Left lung (tissue), 10 donors: ENCODE data around the gene RPS6KB2. TPM values are rescaled to one million over a fixed set of nuclear protein-coding genes. Genes with fewer than 3 reads are reported as not detected.
A peak's percentile ranks its signal among the peaks of the same experiment; 100 is the strongest.

Experiments used
- ATAC-seq: fragments of 200-7000 bp; cut with Tn5 transposase; one replicate; pipeline ENCODE4 v1.9.1; 2020; ENCODE audit warnings: moderate library complexity
- DNase-seq, 4 donors: peaks; one replicate each; pipeline ENCODE4 v3.0.0-alpha.2; 2013 to 2020
- H3K27ac ChIP-seq, 2 donors: fragments of 200-600 bp; sonication (generic) in 1 of 2; one replicate each; pipeline versions ENCODE4 v1.5.0 to v1.8.0; 2020 to 2021
- H3K27me3 ChIP-seq, 2 donors: fragments of 200-600 bp; sonication (generic) in 1 of 2; one replicate each; pipeline versions ENCODE4 v1.5.0 to v1.8.0; 2020 to 2021
- H3K36me3 ChIP-seq, 2 donors: fragments of 200-600 bp; sonication (generic) in 1 of 2; one replicate each; pipeline versions ENCODE4 v1.5.0 to v1.8.0; 2020 to 2021
- H3K4me1 ChIP-seq, 2 donors: fragments of 200-600 bp; one replicate each; pipeline ENCODE4 v1.8.0; 2021
- H3K4me3 ChIP-seq, 2 donors: fragments of 200-600 bp; sonication (generic) in 1 of 2; one replicate each; pipeline versions ENCODE4 v1.5.0 to v1.8.0; 2020 to 2021; ENCODE audit warnings: mild to moderate bottlenecking in 1 of 2
- H3K9me3 ChIP-seq, 2 donors: fragments of 200-600 bp; sonication (generic) in 1 of 2; one replicate each; pipeline versions ENCODE4 v1.5.0 to v1.8.0; 2020 to 2021
- CTCF ChIP-seq, 2 donors: fragments of 200-600 bp; sonication (generic) in 1 of 2; IDR thresholded peaks; one replicate each; pipeline versions ENCODE4 v1.5.0 to v1.8.0; 2021; ENCODE audit warnings: antibody characterized with exemption in 2 of 2
- intact Hi-C, 2 donors: fragments of 100-400 bp; cut with DNase I; formaldehyde crosslinking; loops; one replicate each; pipeline versions ENCODE4 v1.11.2 to v1.14.2; 2022
- polyA plus RNA-seq, 6 donors: library from polyadenylated mRNA; unstranded; fragments of 120-200 nt; gene quantifications; one replicate each; pipeline ENCODE4 v1.2.1, GENCODE V29; 2013; ENCODE audit not compliant: insufficient read length in 6 of 6
- total RNA-seq, 2 donors: library from RNA; stranded (reverse); fragmentation: NEBNext Ultra II Directional; extraction: Animal tissue kit (Norgen Biotek cat#: 25700); gene quantifications; one replicate each; pipeline ENCODE4 v1.2.1, GENCODE V29; 2021
- donor health status: DM: no; HTN: yes; CAD: no.
- donor health status: DM: no; HTN: no; CAD: no.

RPS6KB2 gene
- total and polyA plus RNA-seq, 8 donors, result 37.7 to 47.0 (median 42.0) TPM

- Histone ChIP-seq H3K27me3 (no peaks in the 10 kb centered on the region), H3K9me3 (no peaks in the 10 kb centered on the region), H3K4me1 (peaks cover 2 to 15% of the 10 kb centered on the region in 2 donors), H3K27ac (no peak overlapping the region), H3K36me3 (no peaks in the 10 kb centered on the region), H3K4me3 (no peak overlapping the region)
- TF ChIP-seq CTCF (IDR thresholded peaks at IDR 0.05), result no peak
- DNase-seq (no peak), ATAC-seq (no peak)
- intact Hi-C loops, result loop anchor here in 1 of 2 donors (5.0 kb wide), 1 partner anchor 35 kb away; the partner anchor contains the start of gene POLD4
These were observed 40.8 kb upstream of the RPS6KB2 start for GRCh38 chr11:67387518-67387917.

DNA sequence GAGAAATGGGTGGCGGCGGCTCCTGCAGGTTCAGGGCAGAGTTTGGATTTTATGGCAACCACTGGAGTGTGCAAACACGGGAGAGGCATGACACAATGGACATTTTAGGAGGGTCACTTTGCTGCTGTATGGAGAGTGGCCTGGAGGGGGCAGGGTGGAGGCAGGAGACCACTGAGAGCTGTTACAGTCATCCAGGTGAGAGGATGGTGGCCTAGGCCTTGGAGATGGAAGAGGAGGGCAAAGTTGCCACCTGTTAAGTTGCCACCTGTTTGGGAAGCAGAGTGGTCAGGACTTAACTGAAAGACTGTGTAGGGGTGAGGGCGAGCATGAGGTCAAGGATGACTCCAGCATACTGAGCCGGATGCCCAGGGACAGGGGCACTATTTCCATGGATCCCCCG lies 38.8 kb upstream of the RPS6KB2 start:
- H3K27ac ChIP-seq, result no peak overlapping the region
- no peak overlapping the region for H3K4me3 ChIP-seq
- DNase-seq, result peak in 1 of 4 donors; percentile 45
- no peaks in the 10 kb centered on the region for H3K27me3 ChIP-seq
- TF ChIP-seq CTCF (IDR thresholded peaks at IDR 0.05), result peak in 1 of 2 donors; percentile 42
- H3K36me3 ChIP-seq, result peaks cover 0 to 12% of the 10 kb centered on the region in 2 donors
- no peaks in the 10 kb centered on the region for H3K9me3 ChIP-seq
- peaks cover 5 to 26% of the 10 kb centered on the region in 2 donors for H3K4me1 ChIP-seq
- intact Hi-C loops, result loop anchor here in 1 of 2 donors (5.0 kb wide), 1 partner anchor 37 kb away; the partner anchor contains the start of gene POLD4
- peak; percentile 7 for ATAC-seq

- DNase-seq (no peak), ATAC-seq (no peak)
- peaks cover 5 to 26% of the 10 kb centered on the region in 2 donors for H3K4me1 ChIP-seq
- peak overlapping the region; percentile 49 to 85 for H3K27ac ChIP-seq
- H3K4me3 ChIP-seq, result peak overlapping the region; percentile 81 to 89
- no peak for TF ChIP-seq CTCF (IDR thresholded peaks at IDR 0.05)
- intact Hi-C loops, result loop anchor here in 1 of 2 donors (5.0 kb wide), 1 partner anchor 116 kb away; the partner anchor contains the start of genes CDK2AP2 and PITPNM1
- H3K36me3 ChIP-seq, result peaks cover 0 to 25% of the 10 kb centered on the region in 2 donors
- no peaks in the 10 kb centered on the region for H3K9me3 ChIP-seq
- H3K27me3 ChIP-seq, result no peaks in the 10 kb centered on the region
These were observed 37.4 kb upstream of the RPS6KB2 start for GRCh38 chr11:67390947-67391303.

- peak; percentile 91 for ATAC-seq
- no peak for TF ChIP-seq CTCF (IDR thresholded peaks at IDR 0.05)
- Histone ChIP-seq H3K27ac (peak within 1 kb of the TSS; percentile 49 to 85), H3K9me3 (no peaks in the 10 kb centered on the region), H3K4me1 (peaks cover 5 to 26% of the 10 kb centered on the region in 2 donors), H3K36me3 (peaks cover 0 to 31% of the 10 kb centered on the region in 2 donors), H3K4me3 (peak within 1 kb of the TSS; percentile 81 to 89), H3K27me3 (no peaks in the 10 kb centered on the region)
- intact Hi-C loops, result loop anchor here in 1 of 2 donors (5.0 kb wide), 1 partner anchor 116 kb away; the partner anchor contains the start of genes CDK2AP2 and PITPNM1
- peak; percentile 92 to 98 (median 96) for DNase-seq
These were observed 36.8 kb upstream of the RPS6KB2 start, which contains the start of gene RAD9A for GRCh38 chr11:67391304-67392182. Gene RAD9A, plus strand, starts transcription at chr11:67391986. Its CDS starts 59 bp downstream, at chr11:67392045.
